ENCODE results near the gene ODAD2.

- TF ChIP-seq, protein P1, sequence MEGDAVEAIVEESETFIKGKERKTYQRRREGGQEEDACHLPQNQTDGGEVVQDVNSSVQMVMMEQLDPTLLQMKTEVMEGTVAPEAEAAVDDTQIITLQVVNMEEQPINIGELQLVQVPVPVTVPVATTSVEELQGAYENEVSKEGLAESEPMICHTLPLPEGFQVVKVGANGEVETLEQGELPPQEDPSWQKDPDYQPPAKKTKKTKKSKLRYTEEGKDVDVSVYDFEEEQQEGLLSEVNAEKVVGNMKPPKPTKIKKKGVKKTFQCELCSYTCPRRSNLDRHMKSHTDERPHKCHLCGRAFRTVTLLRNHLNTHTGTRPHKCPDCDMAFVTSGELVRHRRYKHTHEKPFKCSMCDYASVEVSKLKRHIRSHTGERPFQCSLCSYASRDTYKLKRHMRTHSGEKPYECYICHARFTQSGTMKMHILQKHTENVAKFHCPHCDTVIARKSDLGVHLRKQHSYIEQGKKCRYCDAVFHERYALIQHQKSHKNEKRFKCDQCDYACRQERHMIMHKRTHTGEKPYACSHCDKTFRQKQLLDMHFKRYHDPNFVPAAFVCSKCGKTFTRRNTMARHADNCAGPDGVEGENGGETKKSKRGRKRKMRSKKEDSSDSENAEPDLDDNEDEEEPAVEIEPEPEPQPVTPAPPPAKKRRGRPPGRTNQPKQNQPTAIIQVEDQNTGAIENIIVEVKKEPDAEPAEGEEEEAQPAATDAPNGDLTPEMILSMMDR (IDR thresholded peaks at IDR 0.05; ENCODE audit: poor library complexity), result no peak
- TF ChIP-seq EZH2 (IDR thresholded peaks at IDR 0.05; ENCODE audit: borderline replicate concordance), result no peak
These were observed 109.4 kb downstream of the ODAD2 start for GRCh38 chr10:27889518-27889917.

Measured in hepatocyte (in vitro differentiated cells).